Loucy (cell line): ENCODE measurements around the gene ZFPM1.

Source experiments
- CTCF ChIP-seq: fragments of 200-600 bp; sonication (generic); conservative IDR thresholded peaks from 2 replicates; pipeline ENCODE4 v1.5.1; 2014; ENCODE audit warnings: mild to moderate bottlenecking, antibody characterized with exemption, low read length
- EZH2phosphoT487 ChIP-seq: fragments of 200-600 bp; IDR thresholded peaks from 2 replicates; pipeline ENCODE4 v1.6.1; 2018; ENCODE audit warnings: antibody characterized with exemption, mild to moderate bottlenecking, moderate library complexity, borderline replicate concordance

- TF ChIP-seq CTCF (no peak), EZH2phosphoT487 (no peak)
Measured at GRCh38 chr16:88428156-88428555, 24.9 kb upstream of the ZFPM1 start.
